DOHH2 (cell line): ENCODE results near the gene ANGEL2.

Source experiments
- H3F3A ChIP-seq: fragments of 200-600 bp; sonication (generic), shearing (Covaris generic); 2 replicates; pipeline ENCODE4 v1.6.0; 2016; ENCODE audit warnings: antibody characterized with exemption, mild to moderate bottlenecking; ENCODE audit not compliant: control insufficient read depth, insufficient read depth
- H3K27ac ChIP-seq: fragments of 200-600 bp; sonication (generic); 2 replicates; pipeline ENCODE4 v1.5.1; 2014; ENCODE audit warnings: low read depth, mild to moderate bottlenecking, low read length, moderate library complexity
- H3K27me3 ChIP-seq: fragments of 200-600 bp; sonication (generic); 2 replicates; pipeline ENCODE4 v1.6.1; 2014; ENCODE audit warnings: mild to moderate bottlenecking, low read length, mixed read lengths; ENCODE audit not compliant: control insufficient read depth
- H3K36me3 ChIP-seq: fragments of 200-600 bp; sonication (generic); 2 replicates; pipeline ENCODE4 v1.6.1; 2014; ENCODE audit warnings: mild to moderate bottlenecking, low read length, moderate library complexity, mixed read lengths; ENCODE audit not compliant: control insufficient read depth
- H3K4me1 ChIP-seq: fragments of 200-600 bp; sonication (generic); 2 replicates; pipeline ENCODE4 v1.6.1; 2014; ENCODE audit warnings: mild to moderate bottlenecking, low read length, mixed read lengths; ENCODE audit not compliant: control insufficient read depth
- H3K4me2 ChIP-seq: fragments of 200-600 bp; sonication (generic); 2 replicates; pipeline ENCODE4 v1.6.0; 2014; ENCODE audit warnings: mild to moderate bottlenecking, low read length, moderate library complexity
- H3K4me3 ChIP-seq: fragments of 200-600 bp; sonication (generic); 2 replicates; pipeline ENCODE4 v1.5.1; 2014; ENCODE audit warnings: mild to moderate bottlenecking, low read length, mixed read lengths
- H3K79me2 ChIP-seq: fragments of 200-600 bp; sonication (generic); 2 replicates; pipeline ENCODE4 v1.6.1; 2014; ENCODE audit warnings: mild to moderate bottlenecking, low read length, mixed read lengths; ENCODE audit not compliant: control insufficient read depth
- H3K9me2 ChIP-seq: fragments of 200-600 bp; sonication (generic); replicated peaks from 2 replicates; pipeline ENCODE4 v1.6.1; 2014; ENCODE audit warnings: mild to moderate bottlenecking, low read length, mixed read lengths; ENCODE audit not compliant: control insufficient read depth
- H3K9me3 ChIP-seq: fragments of 200-600 bp; sonication (generic); 2 replicates; pipeline ENCODE4 v1.6.1; 2014; ENCODE audit warnings: antibody characterized with exemption, low read length, mixed read lengths; ENCODE audit not compliant: control insufficient read depth, insufficient read depth
- H4K20me1 ChIP-seq: fragments of 200-600 bp; sonication (generic); 2 replicates; pipeline ENCODE4 v1.6.0; 2014; ENCODE audit warnings: low read depth, mild to moderate bottlenecking, antibody characterized with exemption, low read length, moderate library complexity; ENCODE audit not compliant: control insufficient read depth, insufficient read depth
- CTCF ChIP-seq: fragments of 200-600 bp; sonication (generic); IDR thresholded peaks from one replicate; pipeline ENCODE4 v1.5.1; 2014; ENCODE audit warnings: antibody characterized with exemption, mild to moderate bottlenecking, low read depth, low read length; ENCODE audit not compliant: poor library complexity, severe bottlenecking
- EZH2phosphoT487 ChIP-seq: fragments of 200-600 bp; sonication (generic); IDR thresholded peaks from 2 replicates; pipeline ENCODE4 v1.6.1; 2017; ENCODE audit warnings: borderline replicate concordance, mild to moderate bottlenecking, antibody characterized with exemption, low read length, moderate library complexity, mixed read lengths

Gene ANGEL2

GRCh38 chr1:212979340-212980122 is 36.1 kb downstream of the ANGEL2 start:
- H3K4me1 ChIP-seq, result no peaks in the 10 kb centered on the region
- no peaks in the 10 kb centered on the region for H3F3A ChIP-seq
- TF ChIP-seq CTCF (no peak), EZH2phosphoT487 (no peak)
- H3K79me2 ChIP-seq, result no peaks in the 10 kb centered on the region
- H4K20me1 ChIP-seq, result no peaks in the 10 kb centered on the region
- no peaks in the 10 kb centered on the region for H3K36me3 ChIP-seq
- no peak overlapping the region for H3K4me3 ChIP-seq
- no peak overlapping the region for H3K27ac ChIP-seq
- no peak overlapping the region for H3K4me2 ChIP-seq
- no peaks in the 10 kb centered on the region for H3K27me3 ChIP-seq
- H3K9me2 ChIP-seq, result no peaks in the 10 kb centered on the region
- H3K9me3 ChIP-seq, result no peaks in the 10 kb centered on the region

GRCh38 chr1:212977781-212978645 is 37.7 kb downstream of the ANGEL2 start:
- Histone ChIP-seq H3K27ac (no peak overlapping the region), H3K27me3 (no peaks in the 10 kb centered on the region), H3K9me3 (no peaks in the 10 kb centered on the region), H3K4me3 (no peak overlapping the region), H4K20me1 (no peaks in the 10 kb centered on the region), H3K4me2 (no peak overlapping the region), H3K36me3 (no peaks in the 10 kb centered on the region), H3K4me1 (no peaks in the 10 kb centered on the region), H3K9me2 (no peaks in the 10 kb centered on the region), H3F3A (no peaks in the 10 kb centered on the region), H3K79me2 (no peaks in the 10 kb centered on the region)
- TF ChIP-seq CTCF, result no peak

GRCh38 chr1:212976586-212976985 is 39.1 kb downstream of the ANGEL2 start:
- Histone ChIP-seq H3K4me1 (no peaks in the 10 kb centered on the region), H3K4me2 (no peak overlapping the region), H3K36me3 (no peaks in the 10 kb centered on the region), H3K4me3 (no peak overlapping the region), H3F3A (no peaks in the 10 kb centered on the region), H3K27me3 (no peaks in the 10 kb centered on the region), H3K79me2 (no peaks in the 10 kb centered on the region), H3K9me3 (no peaks in the 10 kb centered on the region), H4K20me1 (no peaks in the 10 kb centered on the region), H3K9me2 (no peaks in the 10 kb centered on the region), H3K27ac (no peak overlapping the region)
- no peak for TF ChIP-seq EZH2phosphoT487
- TF ChIP-seq CTCF, result no peak
